GM19324 (cell line): ENCODE results near the gene LIPC.

Experiments used
- ATAC-seq: cut with Tn5 transposase; IDR thresholded peaks from one replicate; pipeline ENCODE4 v1.9.1; 2021; ENCODE audit warnings: mild to moderate bottlenecking, moderate library complexity; ENCODE audit not compliant: unreplicated experiment, low FRiP score

The LIPC gene

DNA sequence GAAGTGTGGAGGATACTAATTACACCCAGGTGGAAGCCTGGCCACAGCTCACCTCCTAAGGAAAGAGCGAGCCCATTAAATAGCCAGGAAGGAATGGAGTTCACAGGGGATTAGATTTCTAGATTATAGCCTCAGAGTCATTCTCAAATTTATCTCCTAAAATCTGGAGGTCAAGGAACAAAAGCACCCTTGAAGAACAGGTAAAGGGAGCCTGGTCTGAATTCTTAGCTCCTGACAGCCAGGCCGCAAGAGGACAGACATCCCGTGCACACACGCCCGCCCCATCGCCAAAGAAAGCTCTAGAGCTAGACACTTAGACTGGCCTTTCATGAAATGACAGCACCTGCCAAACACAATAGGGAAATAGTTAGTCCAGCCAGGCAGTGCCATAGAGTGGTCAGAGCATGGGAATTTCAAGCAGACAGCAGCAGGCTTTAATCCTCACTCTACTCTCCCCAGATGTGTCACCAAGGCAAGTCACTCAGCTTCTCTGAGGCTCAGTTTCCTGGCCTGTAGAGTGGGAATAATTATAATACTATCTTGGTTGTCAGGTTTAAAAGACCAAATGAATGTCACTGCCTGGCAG, 59.2 kb downstream of the LIPC start:
- no peak for ATAC-seq

DNA sequence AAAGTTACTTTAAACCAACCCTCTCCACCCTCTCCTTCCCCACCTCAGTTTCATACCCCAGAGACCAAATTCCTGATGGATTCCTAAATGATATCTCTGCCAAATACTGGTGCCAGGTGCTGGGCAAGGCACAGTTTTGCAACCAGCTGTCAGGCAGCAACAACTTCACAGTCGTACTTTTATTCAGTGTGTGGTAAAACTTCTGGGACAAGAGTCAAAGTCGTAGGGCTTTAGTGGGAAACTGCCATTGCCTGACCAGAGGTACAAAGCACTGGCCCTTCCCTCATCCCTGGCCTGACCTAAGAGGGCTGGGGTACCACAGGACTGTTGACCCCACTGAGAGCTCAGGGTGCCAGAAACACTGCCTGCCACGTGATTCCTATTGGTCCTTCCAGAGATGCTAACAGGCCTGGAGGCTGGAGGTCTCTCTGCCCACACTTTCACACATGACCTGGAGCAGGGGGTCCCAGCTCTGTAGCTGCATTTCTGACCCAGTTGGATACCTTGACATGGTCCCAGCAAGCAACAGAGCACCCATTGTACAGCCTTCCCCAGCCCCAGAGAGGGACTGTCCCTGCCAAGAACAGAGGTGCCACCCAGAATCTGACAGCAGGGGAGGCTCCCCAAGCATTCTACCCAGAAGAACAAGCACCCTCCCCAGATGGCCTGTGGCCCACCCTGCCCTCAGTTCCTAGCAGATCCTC, 59.9 kb downstream of the LIPC start:
- ATAC-seq: no peak

- no peak for ATAC-seq
Observed at GRCh38 chr15:58492661-58493397, 61.0 kb downstream of the LIPC start.

- ATAC-seq: no peak
Observed at GRCh38 chr15:58494567-58494966, 62.8 kb downstream of the LIPC start.

GRCh38 chr15:58495891-58496408, 64.2 kb downstream of the LIPC start:
- ATAC-seq: no peak

- ATAC-seq: no peak
Observed at GRCh38 chr15:58497046-58497785, 65.4 kb downstream of the LIPC start.

DNA sequence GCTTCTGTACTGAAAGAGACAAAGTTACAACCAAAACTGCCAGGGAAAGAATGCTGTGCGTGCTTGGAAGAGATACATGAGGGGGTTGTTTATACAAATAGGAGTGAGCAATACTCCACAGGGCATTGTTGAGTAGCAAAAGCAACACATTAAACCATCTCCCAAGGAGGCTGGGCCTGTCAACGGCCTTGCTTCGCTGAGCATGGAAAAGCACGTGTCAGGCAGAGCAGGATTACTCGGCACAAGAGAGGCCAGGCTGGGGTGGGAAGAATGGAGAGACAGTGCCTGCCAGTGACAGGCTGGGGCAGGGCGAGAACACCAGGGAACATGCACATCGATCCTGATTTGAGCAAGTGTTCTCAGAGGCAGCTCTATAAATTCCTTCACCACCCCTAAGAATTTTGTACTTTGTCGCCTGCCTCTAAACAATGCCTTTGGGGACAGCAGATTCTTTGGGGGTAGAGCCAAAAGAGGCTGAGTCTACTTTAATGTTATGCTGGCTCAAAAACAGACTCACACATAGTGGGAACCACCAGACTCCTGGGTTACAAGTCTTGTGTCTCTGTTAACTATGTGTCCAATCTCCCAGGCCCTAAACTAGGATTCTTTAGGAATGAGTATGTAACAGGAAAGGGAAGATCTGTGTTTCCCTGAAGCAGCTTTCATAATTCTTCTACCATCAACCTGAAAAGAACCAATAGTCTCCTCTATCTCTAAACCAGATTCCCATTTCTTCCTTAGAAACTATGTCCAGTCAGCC, 67.2 kb downstream of the LIPC start:
- ATAC-seq: no peak

GRCh38 chr15:58501006-58501405, 69.2 kb downstream of the LIPC start:
- ATAC-seq: no peak

GRCh38 chr15:58501636-58502188, 69.9 kb downstream of the LIPC start:
- ATAC-seq: no peak

- ATAC-seq: no peak
Observed at GRCh38 chr15:58503139-58504027, 71.6 kb downstream of the LIPC start.

- ATAC-seq: no peak
Observed at GRCh38 chr15:58504674-58505234, 73.0 kb downstream of the LIPC start.

- no peak for ATAC-seq
Observed at GRCh38 chr15:58505581-58505980, 73.8 kb downstream of the LIPC start.

DNA sequence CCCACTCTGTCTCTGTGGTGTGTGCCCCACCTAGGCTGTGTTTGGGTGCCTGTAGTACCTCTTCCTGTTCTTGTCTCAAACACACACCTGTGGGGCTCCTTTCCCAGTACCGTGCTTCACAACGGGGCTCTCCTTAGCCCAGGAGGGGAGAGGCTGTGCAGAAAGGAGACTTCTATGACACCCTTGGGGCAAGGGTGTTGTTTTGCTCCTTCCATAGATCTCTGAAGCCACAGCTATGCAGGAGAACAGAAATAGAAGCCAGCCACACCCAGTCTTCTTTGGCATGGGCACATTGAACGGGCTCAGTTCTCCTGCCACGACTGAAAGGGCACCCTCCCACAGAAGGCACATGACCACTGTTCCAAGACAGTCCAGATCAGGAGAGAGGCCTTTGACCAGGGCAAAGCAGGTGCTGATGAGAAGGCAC, 74.3 kb downstream of the LIPC start:
- no peak for ATAC-seq

DNA sequence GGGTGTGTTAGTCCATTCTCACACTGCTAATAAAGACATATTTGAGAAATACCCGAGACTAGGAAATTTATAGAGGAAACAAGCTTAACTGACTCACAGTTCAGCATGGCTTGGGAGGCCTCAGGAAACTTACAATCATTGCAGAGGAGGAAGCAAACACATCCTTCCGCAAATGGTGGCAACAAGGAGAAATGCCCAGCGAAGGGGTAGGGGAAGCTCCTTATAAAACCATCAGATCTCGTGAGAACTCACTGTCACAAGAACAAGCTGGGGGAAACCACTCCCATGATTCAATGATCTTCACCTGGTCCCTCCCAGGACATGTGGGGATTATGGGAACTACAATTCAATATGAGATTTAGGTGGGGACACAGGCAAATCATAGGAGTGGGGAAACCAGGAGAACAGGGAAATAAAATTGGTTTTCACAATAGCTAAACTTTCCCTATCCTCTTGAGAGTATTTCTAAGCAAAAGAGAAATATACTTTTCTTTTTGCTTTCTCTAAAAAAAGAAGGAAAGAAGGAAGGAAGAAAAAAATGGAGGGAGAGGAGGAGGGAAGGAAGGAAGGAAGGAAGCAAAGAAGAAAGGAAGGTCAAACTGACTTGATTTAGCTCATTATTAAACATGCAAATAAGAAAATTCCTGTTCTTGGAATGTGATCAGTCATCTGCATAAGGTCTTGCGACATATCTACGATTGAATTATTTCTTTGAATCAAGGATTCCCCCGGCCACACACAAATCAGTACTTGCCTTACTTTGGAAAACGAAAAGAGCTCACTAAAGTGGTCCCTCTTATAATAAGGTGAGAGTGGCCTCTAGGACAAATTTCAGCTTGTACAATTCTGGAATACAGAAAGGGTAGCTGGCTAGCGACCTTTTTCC, 75.2 kb downstream of the LIPC start:
- ATAC-seq: no peak

DNA sequence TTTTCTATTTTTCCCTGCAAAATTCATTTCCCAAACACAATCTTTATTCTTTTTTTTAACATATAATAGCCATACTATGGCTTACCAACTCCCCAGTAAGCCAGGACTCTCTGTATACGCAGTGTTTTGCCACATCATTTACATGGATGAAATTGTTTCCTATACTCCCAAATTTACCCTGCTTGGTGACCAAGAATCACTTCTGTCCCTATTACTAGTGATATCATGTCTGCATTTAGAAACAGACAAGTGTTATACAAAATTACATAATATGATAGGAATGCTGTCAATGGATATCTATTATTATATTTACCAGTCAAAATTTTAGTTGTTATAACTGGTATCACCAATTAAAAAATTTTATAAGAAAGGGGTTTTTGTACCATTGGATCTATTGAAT, 77.8 kb downstream of the LIPC start:
- no peak for ATAC-seq

GRCh38 chr15:58510715-58511598, 79.2 kb downstream of the LIPC start:
- no peak for ATAC-seq

GRCh38 chr15:58511599-58511987, 79.8 kb downstream of the LIPC start:
- ATAC-seq: no peak
